DOHH2 (cell line): ENCODE data around the gene MAP4K4.

Experiments used
- EZH2phosphoT487 ChIP-seq: fragments of 200-600 bp; sonication (generic); IDR thresholded peaks from 2 replicates; pipeline ENCODE4 v1.6.1; 2017; ENCODE audit warnings: borderline replicate concordance, mild to moderate bottlenecking, antibody characterized with exemption, low read length, moderate library complexity, mixed read lengths
- TF ChIP-seq, protein P1 (sequence below): fragments of 200-600 bp; sonication (generic); IDR thresholded peaks from one replicate; pipeline ENCODE4 v1.5.1; 2014; ENCODE audit warnings: antibody characterized with exemption, mild to moderate bottlenecking, low read depth, low read length; ENCODE audit not compliant: poor library complexity, severe bottlenecking

DNA sequence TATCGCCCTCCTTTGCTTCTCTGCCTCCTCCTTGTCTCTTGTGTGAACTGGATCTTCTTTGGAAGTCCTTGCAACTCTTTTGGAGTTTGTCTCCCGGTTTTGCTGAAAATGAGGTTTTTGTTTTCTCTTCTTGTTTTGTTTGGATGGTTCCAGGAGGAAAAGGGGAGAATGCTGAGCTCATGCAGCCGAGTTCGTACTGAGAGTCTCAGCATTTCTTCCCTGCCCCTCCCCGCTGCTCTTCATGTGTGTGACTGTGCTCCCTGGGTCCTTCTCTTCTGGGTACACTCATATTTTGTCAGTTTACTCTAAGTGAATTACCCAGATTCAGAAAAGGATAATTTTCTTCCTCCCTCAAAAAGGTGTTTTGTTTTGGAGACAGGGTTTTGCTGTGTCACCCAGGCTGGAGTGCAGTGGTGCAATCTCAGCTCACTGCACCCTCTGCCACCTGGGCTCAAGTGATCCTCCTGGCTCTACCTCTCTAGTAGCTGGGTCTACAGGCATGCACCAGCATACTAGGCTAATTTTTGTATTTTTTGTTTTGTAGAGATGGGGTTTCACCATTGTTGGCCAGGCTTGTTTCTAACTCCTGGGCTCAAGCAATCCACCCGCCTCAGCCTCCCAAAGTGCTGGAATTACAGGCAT lies 151.4 kb downstream of the MAP4K4 start:
- TF ChIP-seq, protein P1, sequence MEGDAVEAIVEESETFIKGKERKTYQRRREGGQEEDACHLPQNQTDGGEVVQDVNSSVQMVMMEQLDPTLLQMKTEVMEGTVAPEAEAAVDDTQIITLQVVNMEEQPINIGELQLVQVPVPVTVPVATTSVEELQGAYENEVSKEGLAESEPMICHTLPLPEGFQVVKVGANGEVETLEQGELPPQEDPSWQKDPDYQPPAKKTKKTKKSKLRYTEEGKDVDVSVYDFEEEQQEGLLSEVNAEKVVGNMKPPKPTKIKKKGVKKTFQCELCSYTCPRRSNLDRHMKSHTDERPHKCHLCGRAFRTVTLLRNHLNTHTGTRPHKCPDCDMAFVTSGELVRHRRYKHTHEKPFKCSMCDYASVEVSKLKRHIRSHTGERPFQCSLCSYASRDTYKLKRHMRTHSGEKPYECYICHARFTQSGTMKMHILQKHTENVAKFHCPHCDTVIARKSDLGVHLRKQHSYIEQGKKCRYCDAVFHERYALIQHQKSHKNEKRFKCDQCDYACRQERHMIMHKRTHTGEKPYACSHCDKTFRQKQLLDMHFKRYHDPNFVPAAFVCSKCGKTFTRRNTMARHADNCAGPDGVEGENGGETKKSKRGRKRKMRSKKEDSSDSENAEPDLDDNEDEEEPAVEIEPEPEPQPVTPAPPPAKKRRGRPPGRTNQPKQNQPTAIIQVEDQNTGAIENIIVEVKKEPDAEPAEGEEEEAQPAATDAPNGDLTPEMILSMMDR = no peak
- TF ChIP-seq EZH2phosphoT487 = no peak
